GM18520 (cell line): ENCODE results near the gene HEY2.

Source experiments
- ATAC-seq: cut with Tn5 transposase; IDR thresholded peaks from one replicate; pipeline ENCODE4 v1.9.1; 2021; ENCODE audit not compliant: unreplicated experiment

HEY2 gene

DNA sequence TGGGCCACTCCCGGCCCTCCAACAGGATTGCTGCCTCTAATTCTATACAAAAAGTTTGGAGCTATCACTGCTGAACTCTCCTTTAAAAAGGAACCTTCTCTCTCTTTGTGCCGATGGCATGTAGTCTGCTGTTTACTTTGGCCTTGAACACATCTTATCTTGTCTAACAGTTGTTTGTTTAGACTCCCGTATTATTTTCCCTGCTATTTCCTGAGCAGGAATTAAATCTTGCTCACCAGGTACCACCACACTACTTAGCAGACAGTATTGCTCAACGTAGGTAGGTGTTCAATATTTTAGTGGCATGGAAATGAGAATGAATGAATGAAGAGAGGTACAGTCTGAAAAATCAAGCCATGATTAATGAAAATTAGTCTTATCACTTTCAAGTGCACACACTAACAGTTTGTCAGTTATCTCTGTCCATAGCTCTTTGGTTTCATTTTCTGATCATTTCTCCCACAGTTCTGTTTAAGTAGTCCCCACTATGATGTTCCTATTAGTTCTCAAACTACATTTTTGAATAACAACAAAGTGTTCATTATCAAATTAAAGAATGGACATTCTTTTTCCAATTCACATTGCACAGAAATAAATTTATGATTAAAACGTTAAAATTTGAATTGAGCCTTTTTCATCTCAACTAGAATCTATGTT lies 6.8 kb upstream of the HEY2 start:
- no peak for ATAC-seq

DNA sequence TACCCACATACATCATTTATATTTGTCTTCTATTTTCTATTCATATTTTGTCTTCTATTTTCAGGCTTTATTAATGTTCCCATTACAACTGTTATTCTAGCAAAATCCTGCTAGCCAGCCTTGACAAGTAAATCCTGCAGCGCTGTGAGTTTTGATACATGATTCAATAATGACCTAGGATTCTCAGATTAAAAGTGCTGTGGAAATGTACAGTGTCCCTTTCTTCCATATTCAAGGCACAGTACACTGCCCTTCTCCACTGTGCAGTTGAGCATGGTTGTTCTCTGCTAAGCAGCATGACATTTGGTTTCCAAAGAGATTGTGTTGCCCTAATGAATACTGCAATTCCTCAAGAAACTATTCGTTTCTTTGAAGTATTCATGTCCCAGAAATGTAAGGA lies 5.8 kb upstream of the HEY2 start:
- ATAC-seq = no peak

DNA sequence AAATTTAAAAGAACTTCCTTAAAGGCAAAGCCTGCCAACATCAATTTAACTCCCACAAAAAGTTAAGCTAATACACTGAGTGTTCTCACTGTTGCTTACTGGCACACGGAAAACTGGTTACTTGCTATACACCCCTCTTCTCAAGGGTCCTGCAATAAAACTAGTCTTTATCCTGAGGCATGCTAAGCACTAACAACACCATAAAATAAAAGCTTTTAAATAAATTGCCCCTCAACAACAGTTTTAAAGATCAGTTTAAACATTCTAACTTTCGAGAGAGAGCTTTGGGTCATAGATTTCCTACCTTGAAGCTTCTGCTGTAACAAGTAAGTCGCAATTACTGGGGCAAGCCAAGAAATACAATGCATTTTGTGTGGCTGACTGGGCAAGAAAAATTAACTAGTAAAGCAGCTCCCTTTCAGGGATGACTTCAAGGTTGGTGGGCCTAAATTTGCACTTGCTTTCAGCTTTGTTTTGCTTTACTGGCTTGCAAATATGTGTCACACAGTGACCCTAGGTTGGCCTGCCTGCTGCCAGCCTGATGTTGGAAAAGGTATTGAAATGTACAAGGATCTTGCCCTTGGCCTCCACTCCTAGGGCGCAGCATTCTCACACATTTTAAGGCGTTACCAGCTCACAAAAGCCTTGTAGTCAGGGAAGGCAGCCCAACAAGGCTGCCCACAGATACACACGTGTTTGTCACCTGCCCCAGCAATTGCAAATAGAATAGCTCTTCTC lies 4.0 kb upstream of the HEY2 start:
- no peak for ATAC-seq

DNA sequence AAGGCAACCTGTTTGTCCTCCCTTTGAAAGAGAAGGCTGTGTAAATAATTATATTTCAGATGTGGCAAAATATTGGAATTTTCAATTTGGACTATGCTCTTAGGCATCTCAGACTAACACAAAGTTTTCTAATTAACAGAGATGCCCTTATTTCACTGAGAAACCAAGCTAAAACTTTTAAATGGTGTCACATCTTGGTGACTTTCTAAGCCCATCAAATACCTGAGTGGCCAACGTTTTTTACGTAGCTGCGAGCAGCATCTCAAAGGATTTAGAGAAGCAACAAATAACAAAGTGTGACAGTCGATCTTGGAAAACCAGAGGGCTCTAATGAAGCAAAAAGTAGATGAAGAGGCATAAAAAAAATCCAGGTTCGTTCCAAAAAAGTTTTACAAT lies 3.4 kb upstream of the HEY2 start:
- ATAC-seq = no peak

- peak; percentile 29 for ATAC-seq
Observed at GRCh38 chr6:125746731-125747588, 2.5 kb upstream of the HEY2 start.

DNA sequence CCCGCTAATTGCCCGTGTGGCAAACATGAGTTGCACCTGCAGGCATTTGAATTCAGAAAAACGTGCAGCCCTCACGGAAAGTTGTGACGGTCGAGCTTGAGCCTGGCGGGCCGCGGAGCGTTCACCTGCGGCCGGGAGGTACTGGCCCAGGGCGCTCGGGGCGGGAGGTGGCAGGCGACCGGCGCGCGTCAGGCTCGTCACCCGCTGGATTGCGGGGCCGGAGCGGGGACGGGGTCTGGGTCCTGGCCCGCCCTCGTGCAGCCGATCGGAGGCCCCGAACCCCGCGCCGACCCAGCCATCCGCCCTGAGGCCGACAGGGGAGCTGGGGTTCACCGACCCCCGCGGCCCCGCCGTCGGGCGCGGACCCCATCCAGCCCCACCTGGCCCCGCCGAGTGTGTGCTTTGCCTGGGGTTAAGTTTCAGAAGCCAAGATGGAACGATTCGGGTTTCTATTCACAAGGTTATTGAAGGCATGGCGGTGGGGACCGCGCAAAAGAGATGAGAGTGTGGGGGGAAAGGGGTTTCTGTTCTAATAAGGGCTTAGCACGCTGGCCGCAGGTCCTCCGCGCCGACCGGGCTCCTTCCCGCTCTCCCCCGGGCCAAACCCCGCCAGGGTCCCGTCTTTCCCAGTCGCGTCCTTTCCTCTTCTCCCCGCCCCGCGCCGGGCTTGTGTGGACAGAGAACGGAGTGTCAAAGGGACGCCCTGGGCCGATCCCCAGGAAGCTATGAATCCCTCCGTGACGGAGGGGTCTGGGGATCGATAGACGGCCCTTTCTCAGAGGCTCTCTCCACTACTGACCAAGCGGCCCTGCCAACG lies 1.6 kb upstream of the HEY2 start:
- no peak for ATAC-seq

DNA sequence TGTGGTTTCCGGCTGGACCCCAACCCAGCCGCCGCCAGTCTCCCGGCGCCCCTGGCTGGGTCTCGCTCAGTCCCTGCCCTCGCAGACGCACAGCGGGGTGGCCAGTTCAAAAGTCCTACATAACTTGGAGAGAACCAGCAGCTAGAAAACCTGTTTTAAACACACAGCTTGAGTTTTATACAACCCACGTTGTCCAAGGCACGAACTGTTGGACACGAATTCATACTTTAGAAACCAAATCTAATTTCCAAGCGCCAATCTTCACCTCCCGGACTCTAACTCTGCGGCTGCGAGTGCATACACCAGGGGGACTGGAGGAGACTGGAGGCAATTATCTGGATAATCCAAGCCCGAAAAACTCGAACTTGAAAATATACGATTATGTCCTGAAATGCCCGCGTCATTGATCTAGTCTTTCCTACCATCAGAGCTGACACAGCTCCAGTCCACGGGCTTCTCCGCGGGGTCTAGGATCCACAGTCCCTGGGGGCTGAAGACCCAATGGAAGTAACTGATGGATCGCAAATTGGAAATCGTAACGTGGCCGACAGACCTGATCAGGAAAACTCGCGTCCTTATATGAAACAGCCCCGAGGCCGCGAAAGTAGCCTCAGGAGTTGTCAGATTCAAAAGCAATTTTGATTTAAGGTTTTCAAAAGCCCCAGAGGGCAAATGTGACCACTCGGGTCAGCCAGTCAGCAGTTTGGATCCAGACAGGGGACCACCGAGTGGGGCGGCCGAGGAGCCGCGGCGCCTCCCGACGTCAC lies 843 bp upstream of the HEY2 start:
- no peak for ATAC-seq

DNA sequence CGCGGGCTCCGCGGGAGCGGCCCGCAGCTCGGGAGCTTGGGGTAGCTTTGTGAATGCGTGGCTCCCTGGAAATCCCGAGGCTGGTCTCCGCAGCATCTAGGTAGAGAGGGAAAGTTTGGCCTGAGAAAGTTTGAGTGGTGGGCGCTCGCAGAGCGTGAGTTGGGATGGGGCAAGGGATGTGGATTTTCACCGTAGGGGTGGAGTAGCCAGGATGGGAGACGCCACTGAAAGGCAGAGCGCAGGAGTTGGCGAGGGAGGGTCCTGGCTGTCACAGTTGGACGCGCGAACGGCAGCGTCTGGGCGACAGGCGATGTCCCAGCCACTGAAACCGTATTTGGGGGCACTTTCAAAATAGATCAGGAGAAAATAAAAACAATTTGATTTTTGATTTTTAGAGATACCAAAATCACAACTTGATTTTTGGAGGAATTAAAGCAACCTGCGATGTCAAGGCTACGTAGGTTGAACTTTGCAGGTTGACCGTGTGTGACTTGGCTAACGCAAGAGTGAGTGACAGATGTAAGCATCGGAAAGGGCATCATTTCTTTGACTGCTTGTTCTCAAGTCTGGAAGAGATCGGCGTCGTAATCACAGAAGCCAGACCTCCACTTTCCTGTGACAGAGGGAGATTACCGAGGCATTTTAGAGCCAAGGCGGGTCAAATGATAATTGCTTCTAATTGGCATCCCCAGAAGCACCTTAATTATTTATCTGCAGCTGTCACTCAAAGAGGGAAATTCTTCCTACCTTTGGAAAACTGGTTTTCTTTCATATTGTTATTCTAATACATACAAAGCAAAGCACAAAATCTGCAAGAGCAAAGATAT lies 646 bp downstream of the HEY2 start:
- ATAC-seq = no peak

GRCh38 chr6:125750692-125751333 lies 1.4 kb downstream of the HEY2 start:
- ATAC-seq = no peak

GRCh38 chr6:125751334-125751916 lies 2.0 kb downstream of the HEY2 start:
- ATAC-seq = peak; percentile 17

DNA sequence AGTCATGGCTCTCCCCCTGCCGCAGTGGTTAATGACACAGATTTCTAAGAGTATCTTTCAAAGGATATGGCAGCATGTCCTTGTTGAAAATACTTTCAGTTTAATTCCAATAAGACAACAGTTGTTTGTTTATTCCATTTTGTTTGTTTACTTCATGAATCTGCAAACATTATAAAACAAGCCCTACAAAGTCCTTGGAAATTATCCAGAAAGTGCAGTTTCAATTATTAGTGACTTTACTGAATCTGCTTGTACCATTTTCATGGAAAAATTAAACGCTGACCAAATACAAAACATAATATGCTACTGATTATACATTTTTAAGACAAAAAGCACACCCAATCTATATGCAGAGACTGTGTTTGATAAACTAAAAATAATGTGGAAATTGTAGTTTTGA lies 3.3 kb downstream of the HEY2 start:
- no peak for ATAC-seq

- no peak for ATAC-seq
Observed at GRCh38 chr6:125753218-125753936, 3.9 kb downstream of the HEY2 start.

DNA sequence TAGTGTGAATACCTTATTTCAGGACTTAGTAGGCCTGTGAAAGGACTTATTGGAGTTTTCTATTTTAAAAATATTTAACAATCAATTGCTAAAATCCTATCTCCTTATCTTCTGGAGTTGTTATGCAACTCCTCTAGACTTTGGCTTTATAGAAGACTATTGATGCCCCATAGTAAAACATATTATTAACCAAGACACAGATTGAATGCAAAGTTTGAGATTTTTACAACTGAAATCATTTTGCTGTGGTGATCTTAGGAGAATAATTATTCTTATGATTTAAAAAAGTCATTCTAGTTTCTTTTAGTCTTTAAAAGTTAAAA lies 4.5 kb downstream of the HEY2 start:
- no peak for ATAC-seq

- ATAC-seq = no peak
Observed at GRCh38 chr6:125754566-125754965, 5.1 kb downstream of the HEY2 start.

GRCh38 chr6:125759184-125759902 lies 9.9 kb downstream of the HEY2 start:
- ATAC-seq = no peak

- no peak for ATAC-seq
Observed at GRCh38 chr6:125759959-125760457, 10.6 kb downstream of the HEY2 start.

GRCh38 chr6:125764121-125764671 lies 14.8 kb downstream of the HEY2 start:
- no peak for ATAC-seq
